K562 (cell line): ENCODE data around the gene RAP1A. TPM values are rescaled to one million over a fixed set of nuclear protein-coding genes. Genes with fewer than 3 reads are reported as not detected.

Experiments used
- ATAC-seq: fragments of 200-7000 bp; cut with Tn5 transposase; 3 replicates; pipeline ENCODE4 v1.9.1; 2020; ENCODE audit warnings: moderate library complexity
- BruUV-seq: library from RNA; stranded (reverse); fragments of 400-500 nt; replicated peaks from 2 replicates; lab custom pipeline; 2021; lab: Mats Ljungman, UMichigan
- CTCF ChIA-PET: fragments of 300-600 bp; formaldehyde crosslinking; extraction: SDS; loops from one replicate; lab custom pipeline; 2021; ENCODE audit warnings: low intra/inter-chr PET ratio; lab: Yijun Ruan, JAX
- POLR2A ChIA-PET: fragments of 300-600, 350-650 bp; sonication (Branson Sonifier 250); formaldehyde crosslinking; extraction: SDS; loops from one replicate; lab custom pipeline; 2021; ENCODE audit warnings: antibody characterized with exemption, inconsistent platforms; lab: Yijun Ruan, JAX
- DNase-seq, 4 experiments: peaks; one replicate each; pipeline versions ENCODE4 v3.0.0 to v3.0.0-alpha.2; 2011 to 2018; ENCODE audit warnings: low spot score in 3 of 4, mixed read lengths in 3 of 4; ENCODE audit errors: extremely low read depth in 1 of 4
- FAIRE-seq: peaks from 2 replicates; lab custom pipeline; 2011; peaks lifted over from hg19 to GRCh38; lab: Jason Lieb, UNC
- H2AFZ ChIP-seq: 2 replicates; pipeline ENCODE4 v1.6.0; 2011; ENCODE audit warnings: low read depth, low read length, control low read depth, inconsistent platforms
- H3K27ac ChIP-seq: fragments of 200-600 bp; 3 replicates; pipeline ENCODE4 v1.8.0; 2011; ENCODE audit warnings: low read depth, mild to moderate bottlenecking, control low read depth, inconsistent platforms, low read length, moderate library complexity, mixed read lengths; ENCODE audit errors: extremely low read depth
- H3K27me3 ChIP-seq, 2 experiments: fragments of 300-600 bp in 1 of 2; 2 replicates in 1 of 2; 3 replicates in 1 of 2; pipeline versions ENCODE4 v1.6.0 to v1.8.0; 2011; ENCODE audit warnings: inconsistent platforms in 2 of 2, low read length in 2 of 2, mild to moderate bottlenecking in 1 of 2, mixed read lengths in 1 of 2, moderate library complexity in 1 of 2; ENCODE audit not compliant: control insufficient read depth in 2 of 2, insufficient read depth in 2 of 2
- H3K36me3 ChIP-seq: fragments of 300-600 bp; 3 replicates; pipeline ENCODE4 v1.8.0; 2011; ENCODE audit warnings: mild to moderate bottlenecking, low read length, inconsistent platforms; ENCODE audit not compliant: control insufficient read depth, insufficient read depth
- H3K4me1 ChIP-seq, 2 experiments: fragments of 200-600 bp in 1 of 2; replicated peaks in 1 of 2; 2 replicates in 1 of 2; 3 replicates in 1 of 2; pipeline versions ENCODE4 v1.5.1 to v1.8.0; 2011; ENCODE audit warnings: inconsistent platforms in 2 of 2, low read length in 2 of 2, mild to moderate bottlenecking in 1 of 2, mixed read lengths in 1 of 2, moderate library complexity in 1 of 2; ENCODE audit not compliant: control insufficient read depth in 2 of 2, insufficient read depth in 2 of 2
- H3K4me2 ChIP-seq: 2 replicates; pipeline ENCODE4 v1.6.1; 2011; ENCODE audit warnings: low read length, control low read depth, inconsistent platforms, mixed read lengths; ENCODE audit not compliant: insufficient read depth
- H3K4me3 ChIP-seq: fragments of 200-600 bp; sonication (generic), shearing (Covaris generic); 2 replicates; pipeline ENCODE4 v1.5.1; 2016; ENCODE audit warnings: control low read depth, inconsistent platforms
- H3K79me2 ChIP-seq: fragments of 200-600 bp; 3 replicates; pipeline ENCODE4 v1.8.0; 2011; ENCODE audit warnings: low read length, inconsistent platforms; ENCODE audit not compliant: control insufficient read depth, insufficient read depth
- H3K9ac ChIP-seq, 2 experiments: 2 replicates each; pipeline versions ENCODE4 v1.6.0 to v1.6.1; 2011; ENCODE audit warnings: low read depth in 2 of 2, low read length in 2 of 2, control low read depth in 1 of 2, inconsistent platforms in 1 of 2, mild to moderate bottlenecking in 1 of 2, mixed read lengths in 1 of 2; ENCODE audit not compliant: insufficient read depth in 1 of 2
- H3K9me1 ChIP-seq: one replicate; pipeline ENCODE4 v1.6.0; 2011; ENCODE audit warnings: inconsistent platforms, mild to moderate bottlenecking, low read length, moderate library complexity; ENCODE audit not compliant: control insufficient read depth, insufficient read depth
- H3K9me3 ChIP-seq: replicated peaks from 2 replicates; pipeline ENCODE4 v1.5.1; 2011; ENCODE audit warnings: low read depth, low read length, inconsistent platforms; ENCODE audit not compliant: control insufficient read depth, insufficient read depth
- H4K20me1 ChIP-seq: replicated peaks from 2 replicates; pipeline ENCODE4 v1.6.1; 2011; ENCODE audit warnings: low read length, inconsistent platforms, mixed read lengths; ENCODE audit not compliant: control insufficient read depth, insufficient read depth
- ELF1 ChIP-seq: fragments of 200-800 bp; sonication (Bioruptor generic); IDR thresholded peaks from 2 replicates; pipeline ENCODE4 v1.6.1; 2016; ENCODE audit warnings: missing genetic modification characterization, missing compliant biosample characterization
- HDAC6 ChIP-seq: IDR thresholded peaks from 2 replicates; pipeline ENCODE4 v1.6.1; 2012; ENCODE audit warnings: low read depth, mild to moderate bottlenecking, control low read depth, inconsistent platforms, low read length, moderate library complexity
- KLF13 ChIP-seq: fragments of 450-650 bp; IDR thresholded peaks from 2 replicates; pipeline ENCODE4 v1.6.1; 2016; ENCODE audit warnings: missing genetic modification characterization, low read depth, mild to moderate bottlenecking, missing compliant biosample characterization, moderate library complexity, borderline replicate concordance
- ZNF57 ChIP-seq: fragments of 450-650 bp; formaldehyde crosslinking; IDR thresholded peaks from 2 replicates; pipeline ENCODE4 v1.4.0; 2020; ENCODE audit warnings: mild to moderate bottlenecking, moderate library complexity
- WGBS: fragments of 100-300 bp; shearing (Covaris generic); methylation state at CpG from one replicate; pipeline ENCODE4 v1.1.6; 2016; ENCODE audit warnings: low coverage, mixed read lengths; ENCODE audit not compliant: insufficient coverage; ENCODE audit errors: missing lambda C conversion rate; 5-methylcytosine and 5-hydroxymethylcytosine counted together
- in situ Hi-C: fragments of 300-500 bp; cut with MboI; formaldehyde crosslinking; loops from 4 replicates; pipeline ENCODE4 v1.15.0; 2018; ENCODE audit warnings: inconsistent platforms, mixed read lengths
- intact Hi-C: fragments of 100-400 bp; cut with micrococcal nuclease; formaldehyde crosslinking; loops from 2 replicates; pipeline ENCODE4 v1.14.2; 2022
- polyA plus RNA-seq, 8 experiments: library from polyadenylated mRNA; depleted of rRNA in 4 of 8; stranded (reverse) in 5 of 8; unstranded in 3 of 8; fragments of >200 nt; fragmentation: Nextera tagmentation in 2 of 8; fragmentation: Illumina TruSeq in 1 of 8; extraction: Ambion mirVana in 2 of 8; extraction: Trizol in 1 of 8; gene quantifications; 2 replicates each; pipeline versions ENCODE4 v1.2.1 to v1.2.3, GENCODE V29; 2011 to 2014; ENCODE audit warnings: inconsistent platforms in 1 of 8, missing spikeins in 1 of 8
- total RNA-seq, 7 experiments: library from RNA; depleted of rRNA in 6 of 7; stranded (reverse); fragments of >200 nt in 6 of 7; fragmentation: Illumina TruSeq in 2 of 7; extraction: Trizol in 2 of 7; gene quantifications; 2 replicates each; pipeline versions ENCODE4 v1.2.1 to v1.2.3, GENCODE V29; 2011 to 2021; ENCODE audit warnings: low replicate concordance in 1 of 7
- TF ChIP-seq, protein P1 (sequence below): fragments of 250-450 bp; sonication (Bioruptor Pico); IDR thresholded peaks from 2 replicates; pipeline ENCODE4 v1.8.0; 2021; ENCODE audit warnings: mild to moderate bottlenecking, moderate library complexity
- TF ChIP-seq, protein P2 (sequence below): IDR thresholded peaks from 2 replicates; pipeline ENCODE4 v1.6.1; 2014; ENCODE audit warnings: antibody characterized with exemption

The RAP1A gene
- total and polyA plus RNA-seq, 9 of the 15 experiments (the other 6 are each of a cell fraction or from before 2014, with no cell fraction given), result 13.4 to 86.2 (median 32.5) TPM

DNA sequence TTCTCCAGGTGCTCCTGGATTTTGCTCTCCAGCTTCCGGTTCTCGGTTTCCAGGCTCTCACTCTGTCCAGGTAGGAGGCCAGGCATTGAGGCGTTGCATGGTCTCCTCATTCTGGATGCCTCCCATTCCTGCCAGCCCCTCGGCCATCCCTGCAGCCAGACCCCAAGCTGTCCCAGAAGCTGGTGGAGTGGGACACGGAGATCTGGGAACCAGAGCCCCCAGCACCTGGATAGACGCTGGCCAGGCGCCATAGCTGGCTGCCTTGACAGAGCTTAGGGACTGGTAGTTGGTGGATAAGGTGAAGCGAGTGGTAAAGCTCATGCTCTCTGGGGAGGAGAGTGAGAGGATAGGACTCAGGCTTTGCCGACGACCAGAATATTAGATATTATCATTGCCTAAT is 29.6 kb downstream of the RAP1A start (continued):
- TF ChIP-seq, protein P1, sequence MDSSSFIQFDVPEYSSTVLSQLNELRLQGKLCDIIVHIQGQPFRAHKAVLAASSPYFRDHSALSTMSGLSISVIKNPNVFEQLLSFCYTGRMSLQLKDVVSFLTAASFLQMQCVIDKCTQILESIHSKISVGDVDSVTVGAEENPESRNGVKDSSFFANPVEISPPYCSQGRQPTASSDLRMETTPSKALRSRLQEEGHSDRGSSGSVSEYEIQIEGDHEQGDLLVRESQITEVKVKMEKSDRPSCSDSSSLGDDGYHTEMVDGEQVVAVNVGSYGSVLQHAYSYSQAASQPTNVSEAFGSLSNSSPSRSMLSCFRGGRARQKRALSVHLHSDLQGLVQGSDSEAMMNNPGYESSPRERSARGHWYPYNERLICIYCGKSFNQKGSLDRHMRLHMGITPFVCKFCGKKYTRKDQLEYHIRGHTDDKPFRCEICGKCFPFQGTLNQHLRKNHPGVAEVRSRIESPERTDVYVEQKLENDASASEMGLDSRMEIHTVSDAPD, result no peak

DNA sequence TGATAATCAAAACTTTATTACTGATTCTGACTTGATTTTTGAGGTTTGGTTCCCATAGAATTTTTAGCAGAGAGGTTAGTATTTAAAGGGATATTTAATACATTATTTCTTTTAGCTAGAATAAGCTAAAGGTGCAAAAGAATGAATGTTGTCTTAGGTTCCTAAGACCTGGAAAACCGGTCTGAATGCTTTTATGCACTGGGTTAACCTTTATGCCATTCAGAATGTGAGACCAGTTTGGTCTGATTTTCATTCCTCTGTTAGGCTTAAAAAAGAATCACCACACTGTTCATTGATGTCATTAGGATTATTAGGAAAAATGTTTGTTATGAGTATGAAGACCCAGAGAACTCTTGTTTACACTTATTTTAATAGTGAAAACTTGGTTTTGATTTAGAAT is 30.1 kb downstream of the RAP1A start:
- Histone ChIP-seq H3K4me3 (no peak overlapping the region), H3K9ac (no peak overlapping the region), H3K9me3 (no peaks in the 10 kb centered on the region), H3K79me2 (peaks cover 78% of the 10 kb centered on the region), H3K4me1 (peaks cover 3 to 5% of the 10 kb centered on the region in 2 experiments; a peak in 3 of 5 replicates), H4K20me1 (no peaks in the 10 kb centered on the region), H3K9me1 (no peaks in the 10 kb centered on the region), H3K27ac (no peak overlapping the region), H3K36me3 (peaks cover 3% of the 10 kb centered on the region; the same call in 1 of the 3 replicates), H3K4me2 (no peak overlapping the region), H3K27me3 (no peaks in the 10 kb centered on the region), H2AFZ (no peak overlapping the region)
- CTCF ChIA-PET, result interaction anchor here (0.6 kb wide), 1 partner anchor 170 kb away, joined by 3 read pairs; no protein-coding TSS in a partner anchor
- POLR2A ChIA-PET, result interaction anchor here (1.0 to 2.6 kb wide), 4 partner anchors 10 to 27 kb away, joined by 4 to 7 read pairs (median 5); no protein-coding TSS in a partner anchor
- in situ Hi-C loops (no loop called here), intact Hi-C loops (loop anchor here (5.0 kb wide), 1 partner anchor 57 kb away; no protein-coding TSS in a partner anchor)
- no peak for FAIRE-seq
- DNase-seq, result no peak
- no peak for ATAC-seq
- WGBS, result 41% methylated on average over 1 of the region's 1 CpG
- BruUV-seq, result no TSS peak
- TF ChIP-seq HDAC6, result no peak
- TF ChIP-seq ELF1 (tag), result no peak
- TF ChIP-seq, protein P2, sequence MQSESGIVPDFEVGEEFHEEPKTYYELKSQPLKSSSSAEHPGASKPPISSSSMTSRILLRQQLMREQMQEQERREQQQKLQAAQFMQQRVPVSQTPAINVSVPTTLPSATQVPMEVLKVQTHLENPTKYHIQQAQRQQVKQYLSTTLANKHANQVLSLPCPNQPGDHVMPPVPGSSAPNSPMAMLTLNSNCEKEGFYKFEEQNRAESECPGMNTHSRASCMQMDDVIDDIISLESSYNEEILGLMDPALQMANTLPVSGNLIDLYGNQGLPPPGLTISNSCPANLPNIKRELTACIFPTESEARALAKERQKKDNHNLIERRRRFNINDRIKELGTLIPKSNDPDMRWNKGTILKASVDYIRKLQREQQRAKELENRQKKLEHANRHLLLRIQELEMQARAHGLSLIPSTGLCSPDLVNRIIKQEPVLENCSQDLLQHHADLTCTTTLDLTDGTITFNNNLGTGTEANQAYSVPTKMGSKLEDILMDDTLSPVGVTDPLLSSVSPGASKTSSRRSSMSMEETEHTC, result no peak
- TF ChIP-seq KLF13 (tag), result no peak
- no peak for TF ChIP-seq ZNF57 (CRISPR knock-in tag)
